22Rv1 (cell line): ENCODE results near the gene NR4A1.

ENCODE experiments used
- ZFX ChIP-seq: fragments of 450-650 bp; IDR thresholded peaks from 2 replicates; pipeline ENCODE4 v1.6.1; 2017; ENCODE audit warnings: antibody characterized with exemption, borderline replicate concordance
- TF ChIP-seq, protein P1 (sequence below): fragments of 450-650 bp; IDR thresholded peaks from 2 replicates; pipeline ENCODE4 v1.5.1; 2017; ENCODE audit warnings: mild to moderate bottlenecking

DNA sequence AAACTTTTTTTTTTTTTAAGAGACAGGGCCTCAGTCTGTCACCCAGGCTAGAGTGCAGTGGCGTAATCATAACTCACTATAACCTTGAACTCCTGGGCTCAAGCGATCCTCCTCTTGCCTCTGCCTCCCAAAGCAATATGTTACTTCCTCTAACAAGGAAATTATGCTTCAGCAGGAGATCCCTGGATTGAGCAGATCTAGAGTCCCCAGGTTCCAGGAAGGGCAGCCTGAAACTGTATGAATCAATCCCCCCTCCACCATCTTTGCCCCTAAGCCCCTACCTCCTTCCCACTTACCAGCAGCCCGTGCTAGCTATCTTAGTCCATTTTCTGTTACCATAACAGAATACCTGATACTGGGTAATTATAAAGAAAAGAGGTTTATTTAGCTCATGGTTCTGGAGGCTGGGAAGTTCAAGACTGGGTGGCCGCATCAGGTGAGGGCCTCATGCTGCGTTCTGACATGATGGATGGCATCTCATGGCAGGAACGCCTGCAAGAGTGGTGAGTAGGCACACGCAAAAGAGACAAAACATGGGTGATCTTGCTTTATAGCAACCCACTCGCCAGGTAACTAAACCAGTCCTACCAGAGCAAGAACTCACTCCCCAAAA lies 39.5 kb upstream of the NR4A1 start:
- TF ChIP-seq, protein P1, sequence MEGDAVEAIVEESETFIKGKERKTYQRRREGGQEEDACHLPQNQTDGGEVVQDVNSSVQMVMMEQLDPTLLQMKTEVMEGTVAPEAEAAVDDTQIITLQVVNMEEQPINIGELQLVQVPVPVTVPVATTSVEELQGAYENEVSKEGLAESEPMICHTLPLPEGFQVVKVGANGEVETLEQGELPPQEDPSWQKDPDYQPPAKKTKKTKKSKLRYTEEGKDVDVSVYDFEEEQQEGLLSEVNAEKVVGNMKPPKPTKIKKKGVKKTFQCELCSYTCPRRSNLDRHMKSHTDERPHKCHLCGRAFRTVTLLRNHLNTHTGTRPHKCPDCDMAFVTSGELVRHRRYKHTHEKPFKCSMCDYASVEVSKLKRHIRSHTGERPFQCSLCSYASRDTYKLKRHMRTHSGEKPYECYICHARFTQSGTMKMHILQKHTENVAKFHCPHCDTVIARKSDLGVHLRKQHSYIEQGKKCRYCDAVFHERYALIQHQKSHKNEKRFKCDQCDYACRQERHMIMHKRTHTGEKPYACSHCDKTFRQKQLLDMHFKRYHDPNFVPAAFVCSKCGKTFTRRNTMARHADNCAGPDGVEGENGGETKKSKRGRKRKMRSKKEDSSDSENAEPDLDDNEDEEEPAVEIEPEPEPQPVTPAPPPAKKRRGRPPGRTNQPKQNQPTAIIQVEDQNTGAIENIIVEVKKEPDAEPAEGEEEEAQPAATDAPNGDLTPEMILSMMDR, result no peak
- TF ChIP-seq ZFX, result no peak
